PC-9 (cell line): ENCODE results near the gene MMP11. TPM values are rescaled to one million over a fixed set of nuclear protein-coding genes. Genes with fewer than 3 reads are reported as not detected.

Experiments
- BruUV-seq: library from RNA; stranded (reverse); fragments of 400-500 nt; replicated peaks from 2 replicates; lab custom pipeline; 2021; lab: Mats Ljungman, UMichigan
- CTCF ChIA-PET: fragments of 300-600 bp; sonication (Branson Sonifier 250); formaldehyde crosslinking; loops from one replicate; lab custom pipeline; 2022; ENCODE audit warnings: antibody characterized with exemption; lab: Charles Lee
- POLR2A ChIA-PET: fragments of 300-600 bp; sonication (Branson Sonifier 250); formaldehyde crosslinking; loops from one replicate; lab custom pipeline; 2022; ENCODE audit warnings: antibody characterized with exemption; ENCODE audit not compliant: unreplicated experiment; lab: Charles Lee
- DNase-seq, 2 experiments: peaks; one replicate each; pipeline versions ENCODE4 v3.0.0 to v3.0.0-alpha.2; 2015 to 2022; ENCODE audit warnings: mixed read lengths in 1 of 2
- H2AFZ ChIP-seq: fragments of 200-600 bp; sonication (generic); 2 replicates; pipeline ENCODE4 v1.8.1; 2017; ENCODE audit warnings: antibody characterized with exemption
- H3F3A ChIP-seq: fragments of 200-600 bp; sonication (generic); 2 replicates; pipeline ENCODE4 v1.8.1; 2017; ENCODE audit warnings: antibody characterized with exemption, mild to moderate bottlenecking, low read depth; ENCODE audit not compliant: insufficient read depth
- H3K27ac ChIP-seq: fragments of 200-600 bp; sonication (generic); 2 replicates; pipeline ENCODE4 v1.6.1; 2016; ENCODE audit warnings: mixed run types
- H3K27me3 ChIP-seq: fragments of 200-600 bp; sonication (generic); 2 replicates; pipeline ENCODE4 v1.6.1; 2016; ENCODE audit warnings: low read depth, mixed run types; ENCODE audit not compliant: insufficient read depth
- H3K36me3 ChIP-seq: fragments of 200-600 bp; sonication (generic); 2 replicates; pipeline ENCODE4 v1.6.1; 2016; ENCODE audit warnings: low read depth, mixed run types
- H3K4me1 ChIP-seq: fragments of 200-600 bp; sonication (generic); replicated peaks from 2 replicates; pipeline ENCODE4 v1.6.1; 2016; ENCODE audit warnings: mixed run types; ENCODE audit not compliant: insufficient read depth
- H3K4me2 ChIP-seq: fragments of 200-600 bp; sonication (generic); 2 replicates; pipeline ENCODE4 v1.6.1; 2017; ENCODE audit warnings: mixed run types
- H3K4me3 ChIP-seq: fragments of 200-600 bp; sonication (generic); 2 replicates; pipeline ENCODE4 v1.6.1; 2016; ENCODE audit warnings: mixed run types
- H3K79me2 ChIP-seq: fragments of 200-600 bp; sonication (generic); 2 replicates; pipeline ENCODE4 v1.6.1; 2017; ENCODE audit warnings: low read depth, mixed run types
- H3K9me2 ChIP-seq: fragments of 200-600 bp; sonication (generic); 2 replicates; pipeline ENCODE4 v1.8.1; 2017; ENCODE audit warnings: mild to moderate bottlenecking; ENCODE audit not compliant: insufficient read depth
- H3K9me3 ChIP-seq: fragments of 200-600 bp; sonication (generic); 2 replicates; pipeline ENCODE4 v1.8.1; 2016; ENCODE audit warnings: low read depth; ENCODE audit not compliant: insufficient read depth
- H4K20me1 ChIP-seq: fragments of 200-600 bp; sonication (generic); 2 replicates; pipeline ENCODE4 v1.8.1; 2017; ENCODE audit not compliant: insufficient read depth
- EZH2 ChIP-seq: fragments of 200-600 bp; sonication (generic); IDR thresholded peaks from 2 replicates; pipeline ENCODE4 v1.8.0; 2017; ENCODE audit warnings: antibody characterized with exemption, low read depth
- intact Hi-C: fragments of 100-400 bp; cut with micrococcal nuclease; formaldehyde crosslinking; loops from one replicate; pipeline ENCODE4 v1.10.0; 2022; ENCODE audit not compliant: unreplicated experiment
- total RNA-seq: library from RNA; stranded (reverse); gene quantifications from 2 replicates; pipeline ENCODE4 v1.2.3, GENCODE V29; 2021
- TF ChIP-seq, protein P1 (sequence below): fragments of 200-600 bp; sonication (generic); conservative IDR thresholded peaks from 2 replicates; pipeline ENCODE4 v1.6.1; 2017; ENCODE audit warnings: mixed run types, antibody characterized with exemption, mild to moderate bottlenecking, moderate library complexity

The MMP11 gene
- total RNA-seq, 1 experiment from 2014 or later, result 2.4 TPM

DNA sequence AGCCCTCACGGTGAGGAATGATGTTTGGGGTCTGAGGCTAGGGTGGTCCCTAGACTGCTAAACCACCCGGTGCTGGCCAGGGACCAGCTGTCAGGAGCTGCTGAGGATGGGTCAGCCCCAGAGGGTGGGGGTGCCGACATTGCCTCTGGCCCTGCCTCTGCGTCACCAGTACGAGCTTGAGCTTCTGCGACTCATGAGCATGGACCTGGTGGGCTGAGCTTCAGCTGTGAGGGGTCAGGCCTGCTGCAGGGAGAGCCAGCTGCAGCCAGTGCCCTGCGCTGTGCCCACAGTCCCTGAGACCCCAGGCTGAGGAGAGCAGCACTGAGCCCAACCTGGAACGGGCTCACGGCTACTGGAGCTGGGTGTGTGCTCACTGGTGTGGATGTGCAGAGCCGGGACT, 59.1 kb downstream of the MMP11 start:
- H3K4me2 ChIP-seq, result no peak overlapping the region
- H3K27ac ChIP-seq, result no peak overlapping the region
- no peak for DNase-seq
- H3K4me3 ChIP-seq, result no peak overlapping the region
- H3K36me3 ChIP-seq, result no peaks in the 10 kb centered on the region
- no peak overlapping the region for H2AFZ ChIP-seq
- H3K27me3 ChIP-seq, result no peaks in the 10 kb centered on the region
- H3K9me3 ChIP-seq, result no peaks in the 10 kb centered on the region
- no peaks in the 10 kb centered on the region for H3K79me2 ChIP-seq
- ChIA-PET CTCF (no interaction called here), POLR2A (no interaction called here)
- no peaks in the 10 kb centered on the region for H3K4me1 ChIP-seq
- peaks cover 14% of the 10 kb centered on the region for H4K20me1 ChIP-seq
- no TSS peak for BruUV-seq
- H3K9me2 ChIP-seq, result no peaks in the 10 kb centered on the region
- H3F3A ChIP-seq, result no peaks in the 10 kb centered on the region
- intact Hi-C loops, result no loop called here
- no peak for TF ChIP-seq EZH2
- TF ChIP-seq, protein P1, sequence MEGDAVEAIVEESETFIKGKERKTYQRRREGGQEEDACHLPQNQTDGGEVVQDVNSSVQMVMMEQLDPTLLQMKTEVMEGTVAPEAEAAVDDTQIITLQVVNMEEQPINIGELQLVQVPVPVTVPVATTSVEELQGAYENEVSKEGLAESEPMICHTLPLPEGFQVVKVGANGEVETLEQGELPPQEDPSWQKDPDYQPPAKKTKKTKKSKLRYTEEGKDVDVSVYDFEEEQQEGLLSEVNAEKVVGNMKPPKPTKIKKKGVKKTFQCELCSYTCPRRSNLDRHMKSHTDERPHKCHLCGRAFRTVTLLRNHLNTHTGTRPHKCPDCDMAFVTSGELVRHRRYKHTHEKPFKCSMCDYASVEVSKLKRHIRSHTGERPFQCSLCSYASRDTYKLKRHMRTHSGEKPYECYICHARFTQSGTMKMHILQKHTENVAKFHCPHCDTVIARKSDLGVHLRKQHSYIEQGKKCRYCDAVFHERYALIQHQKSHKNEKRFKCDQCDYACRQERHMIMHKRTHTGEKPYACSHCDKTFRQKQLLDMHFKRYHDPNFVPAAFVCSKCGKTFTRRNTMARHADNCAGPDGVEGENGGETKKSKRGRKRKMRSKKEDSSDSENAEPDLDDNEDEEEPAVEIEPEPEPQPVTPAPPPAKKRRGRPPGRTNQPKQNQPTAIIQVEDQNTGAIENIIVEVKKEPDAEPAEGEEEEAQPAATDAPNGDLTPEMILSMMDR, result no peak

DNA sequence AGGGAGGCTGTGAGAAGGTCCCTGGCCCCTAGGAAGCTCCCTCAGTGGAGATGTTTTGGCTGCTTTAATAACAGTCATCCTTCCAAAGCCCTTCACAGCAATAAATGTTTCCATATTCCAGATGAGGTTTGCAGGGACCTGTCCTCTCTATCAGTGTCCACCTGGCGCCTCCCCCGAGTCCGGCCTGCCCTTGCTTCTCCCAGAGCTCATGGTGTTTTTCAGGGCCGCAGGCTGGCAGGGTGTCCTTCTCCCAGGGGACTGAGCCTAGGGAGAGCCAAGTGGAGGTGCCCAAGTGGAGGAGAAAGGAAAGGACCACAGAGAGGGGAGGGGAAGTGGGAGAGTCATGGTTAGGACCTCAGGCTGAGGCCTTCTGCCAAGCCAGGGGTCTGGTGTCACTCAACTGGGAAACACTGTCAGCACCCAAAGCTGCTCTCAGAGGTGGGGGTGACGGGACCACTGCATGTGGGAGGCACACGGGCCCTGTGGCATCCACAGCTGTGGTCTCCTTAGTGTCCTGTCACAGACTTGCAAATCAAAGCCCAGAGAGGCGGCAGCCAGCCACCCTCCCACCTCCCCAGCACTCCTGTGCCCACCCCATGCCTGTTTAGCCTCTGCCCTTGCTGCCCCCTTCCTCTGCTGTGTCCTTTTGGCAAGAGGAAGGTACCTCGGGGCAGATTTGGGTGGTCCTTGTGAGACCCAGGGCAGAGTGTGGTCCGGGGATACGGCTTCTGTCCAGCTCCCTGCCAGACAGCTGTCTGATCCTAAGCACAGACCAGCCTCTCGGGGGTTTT, 59.8 kb downstream of the MMP11 start:
- H2AFZ ChIP-seq, result no peak overlapping the region
- no peaks in the 10 kb centered on the region for H3F3A ChIP-seq
- no peak overlapping the region for H3K27ac ChIP-seq
- no peaks in the 10 kb centered on the region for H3K9me3 ChIP-seq
- peaks cover 14% of the 10 kb centered on the region for H4K20me1 ChIP-seq
- no peak overlapping the region for H3K4me3 ChIP-seq
- no peaks in the 10 kb centered on the region for H3K4me1 ChIP-seq
- H3K4me2 ChIP-seq, result no peak overlapping the region
- POLR2A ChIA-PET, result no interaction called here
- no peaks in the 10 kb centered on the region for H3K27me3 ChIP-seq
- TF ChIP-seq, protein P1, result no peak
- BruUV-seq, result no TSS peak
- no peaks in the 10 kb centered on the region for H3K79me2 ChIP-seq
- intact Hi-C loops, result no loop called here
- H3K9me2 ChIP-seq, result no peaks in the 10 kb centered on the region
- CTCF ChIA-PET, result no interaction called here
- H3K36me3 ChIP-seq, result no peaks in the 10 kb centered on the region
- DNase-seq, result no peak

DNA sequence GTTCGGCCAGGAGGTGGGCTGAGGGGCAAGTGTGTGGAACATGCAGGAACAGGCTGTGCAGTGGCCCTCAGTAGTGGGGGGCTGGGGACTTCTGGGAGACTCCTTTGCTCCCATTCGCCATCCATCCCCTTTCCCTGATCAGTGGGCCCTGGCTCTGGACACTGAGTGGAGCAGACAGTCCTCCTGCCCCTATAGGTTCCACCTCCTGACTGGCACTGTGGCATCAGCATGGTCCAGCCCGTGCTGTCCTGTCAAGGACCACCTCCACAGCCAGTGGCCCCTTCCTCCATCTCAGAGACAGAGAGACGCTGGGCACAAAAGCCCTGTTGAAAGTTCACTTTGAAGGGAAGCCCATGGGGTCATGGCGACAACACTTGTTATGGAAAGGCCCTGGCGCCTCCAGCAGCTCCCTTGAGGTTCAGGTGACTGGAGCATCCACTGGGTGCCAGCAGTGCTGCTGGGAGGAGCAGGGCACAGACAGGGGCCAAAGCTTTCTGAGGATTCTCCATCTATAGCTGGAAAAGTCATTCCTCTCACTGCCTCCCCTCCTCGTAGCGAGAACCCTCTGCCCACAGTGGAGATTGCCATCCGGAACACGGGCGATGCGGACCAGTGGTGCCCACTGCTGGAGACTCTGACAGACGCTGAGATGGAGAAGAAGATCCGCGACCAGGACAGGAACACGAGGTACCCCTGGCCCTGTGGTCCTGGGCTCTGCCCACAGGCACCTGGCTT, 60.5 kb downstream of the MMP11 start:
- POLR2A ChIA-PET, result no interaction called here
- no peak for TF ChIP-seq EZH2
- TF ChIP-seq, protein P1, result no peak
- Histone ChIP-seq H3F3A (no peaks in the 10 kb centered on the region), H3K79me2 (no peaks in the 10 kb centered on the region), H3K36me3 (no peaks in the 10 kb centered on the region), H3K4me2 (no peak overlapping the region), H3K27ac (no peak overlapping the region), H3K4me3 (no peak overlapping the region), H3K27me3 (no peaks in the 10 kb centered on the region), H3K9me2 (no peaks in the 10 kb centered on the region), H3K4me1 (no peaks in the 10 kb centered on the region), H3K9me3 (no peaks in the 10 kb centered on the region), H4K20me1 (peaks cover 14% of the 10 kb centered on the region), H2AFZ (no peak overlapping the region)
- intact Hi-C loops, result no loop called here
- CTCF ChIA-PET, result no interaction called here
- BruUV-seq, result no TSS peak
- DNase-seq, result no peak

Other genes with a start within 250 kb of the MMP11 start
- gene IGLL1, start 192.6 kb upstream of the MMP11 start, total RNA-seq, result not detected in 2 replicates
- gene DRICH1, start 140.5 kb upstream of the MMP11 start, total RNA-seq, result 0.57 and 0.60 TPM in 2 replicates
- gene RGL4, start 81.8 kb upstream of the MMP11 start, total RNA-seq, result not detected in 2 replicates
- gene ZNF70, start 21.7 kb upstream of the MMP11 start, total RNA-seq, result 2.8 and 2.9 TPM in 2 replicates
- gene VPREB3, start 18.4 kb upstream of the MMP11 start, total RNA-seq, result 0.90 and 1.1 TPM in 2 replicates
- gene C22orf15, start 9.9 kb upstream of the MMP11 start, total RNA-seq, result not detected in 2 replicates
- 37.0 and 43.5 TPM in 2 replicates for gene CHCHD10, start 4.9 kb upstream of the MMP11 start, total RNA-seq
- gene SMARCB1, start 14.1 kb downstream of the MMP11 start, total RNA-seq, result 61.7 and 80.2 TPM in 2 replicates
- gene DERL3, start 66.2 kb downstream of the MMP11 start, total RNA-seq, result 0.41 and 1.2 TPM in 2 replicates
- 24.0 and 26.9 TPM in 2 replicates for gene SLC2A11, start 85.0 kb downstream of the MMP11 start, total RNA-seq
- 531 and 695 TPM in 2 replicates for gene MIF, start 121.5 kb downstream of the MMP11 start, total RNA-seq
- 0.50 TPM in 1 of 2 replicates, not detected in the other for gene GSTT2B, start 188.3 kb downstream of the MMP11 start, total RNA-seq
- not detected in 2 replicates for gene DDTL, start 194.0 kb downstream of the MMP11 start, total RNA-seq
- gene DDT, start 201.6 kb downstream of the MMP11 start, total RNA-seq, result 42.0 and 67.9 TPM in 2 replicates
- gene GSTT2, start 207.3 kb downstream of the MMP11 start, total RNA-seq, result 0.79 TPM in 1 of 2 replicates, not detected in the other
- gene GSTT4, start 232.6 kb downstream of the MMP11 start, total RNA-seq, result not detected in 2 replicates
- gene CABIN1, start 238.5 kb downstream of the MMP11 start, total RNA-seq, result 39.0 and 39.3 TPM in 2 replicates